ENCODE measurements around the gene HIP1R. TPM values are rescaled to one million over a fixed set of nuclear protein-coding genes. Genes with fewer than 3 reads are reported as not detected.

The HIP1R gene
- total and polyA plus RNA-seq, 9 donors = 1.4 to 20.2 (median 10.4) TPM

DNA sequence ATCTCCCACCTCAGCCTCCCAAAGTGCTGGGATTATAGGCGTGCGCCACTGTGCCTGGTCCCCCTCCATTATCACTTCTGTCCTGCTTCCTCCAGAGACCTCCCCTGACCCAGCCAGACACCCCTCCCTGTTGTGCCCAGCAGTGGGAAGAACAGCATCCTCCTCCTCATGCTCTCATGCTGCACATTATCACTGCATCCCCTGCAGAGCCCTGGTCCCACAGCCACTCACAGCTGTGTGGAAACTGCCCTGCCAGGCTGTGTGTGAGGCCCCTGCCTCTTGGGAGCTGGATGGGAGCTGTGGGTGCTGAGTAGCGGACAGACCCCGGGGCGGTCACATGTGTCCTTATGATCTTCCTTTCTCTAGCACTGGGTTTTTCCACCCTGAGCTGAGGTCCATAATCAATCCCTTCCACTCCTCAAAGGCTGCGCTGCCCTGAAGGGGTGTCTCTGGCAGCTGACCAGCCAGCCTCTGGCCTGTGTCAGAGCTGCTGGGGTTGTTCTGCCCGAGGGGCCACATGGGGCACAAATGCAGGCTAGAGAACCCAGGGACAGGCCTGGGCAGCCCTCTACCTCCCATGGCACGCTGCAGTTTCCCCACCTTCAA is 9.2 kb downstream of the HIP1R start:
- TF ChIP-seq EP300 (IDR thresholded peaks at IDR 0.05) = no peak
- TF ChIP-seq, protein P1, sequence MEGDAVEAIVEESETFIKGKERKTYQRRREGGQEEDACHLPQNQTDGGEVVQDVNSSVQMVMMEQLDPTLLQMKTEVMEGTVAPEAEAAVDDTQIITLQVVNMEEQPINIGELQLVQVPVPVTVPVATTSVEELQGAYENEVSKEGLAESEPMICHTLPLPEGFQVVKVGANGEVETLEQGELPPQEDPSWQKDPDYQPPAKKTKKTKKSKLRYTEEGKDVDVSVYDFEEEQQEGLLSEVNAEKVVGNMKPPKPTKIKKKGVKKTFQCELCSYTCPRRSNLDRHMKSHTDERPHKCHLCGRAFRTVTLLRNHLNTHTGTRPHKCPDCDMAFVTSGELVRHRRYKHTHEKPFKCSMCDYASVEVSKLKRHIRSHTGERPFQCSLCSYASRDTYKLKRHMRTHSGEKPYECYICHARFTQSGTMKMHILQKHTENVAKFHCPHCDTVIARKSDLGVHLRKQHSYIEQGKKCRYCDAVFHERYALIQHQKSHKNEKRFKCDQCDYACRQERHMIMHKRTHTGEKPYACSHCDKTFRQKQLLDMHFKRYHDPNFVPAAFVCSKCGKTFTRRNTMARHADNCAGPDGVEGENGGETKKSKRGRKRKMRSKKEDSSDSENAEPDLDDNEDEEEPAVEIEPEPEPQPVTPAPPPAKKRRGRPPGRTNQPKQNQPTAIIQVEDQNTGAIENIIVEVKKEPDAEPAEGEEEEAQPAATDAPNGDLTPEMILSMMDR (IDR thresholded peaks at IDR 0.05) = no peak
- no peak for TF ChIP-seq POLR2A (IDR thresholded peaks at IDR 0.05)
- Histone ChIP-seq H3K27ac (no peak overlapping the region), H3K9me3 (no peaks in the 10 kb centered on the region), H3K4me1 (ENCODE audit: insufficient read depth) (no peaks in the 10 kb centered on the region), H3K4me3 (no peak overlapping the region), H3K36me3 (no peaks in the 10 kb centered on the region), H3K27me3 (no peaks in the 10 kb centered on the region)
- intact Hi-C loops (cut with DNase I) = no loop called here
- 84 to 87% (median 85%) methylated on average over 8 of the region's 8 CpGs for WGBS, 3 donors
- DNase-seq = no peak

DNA sequence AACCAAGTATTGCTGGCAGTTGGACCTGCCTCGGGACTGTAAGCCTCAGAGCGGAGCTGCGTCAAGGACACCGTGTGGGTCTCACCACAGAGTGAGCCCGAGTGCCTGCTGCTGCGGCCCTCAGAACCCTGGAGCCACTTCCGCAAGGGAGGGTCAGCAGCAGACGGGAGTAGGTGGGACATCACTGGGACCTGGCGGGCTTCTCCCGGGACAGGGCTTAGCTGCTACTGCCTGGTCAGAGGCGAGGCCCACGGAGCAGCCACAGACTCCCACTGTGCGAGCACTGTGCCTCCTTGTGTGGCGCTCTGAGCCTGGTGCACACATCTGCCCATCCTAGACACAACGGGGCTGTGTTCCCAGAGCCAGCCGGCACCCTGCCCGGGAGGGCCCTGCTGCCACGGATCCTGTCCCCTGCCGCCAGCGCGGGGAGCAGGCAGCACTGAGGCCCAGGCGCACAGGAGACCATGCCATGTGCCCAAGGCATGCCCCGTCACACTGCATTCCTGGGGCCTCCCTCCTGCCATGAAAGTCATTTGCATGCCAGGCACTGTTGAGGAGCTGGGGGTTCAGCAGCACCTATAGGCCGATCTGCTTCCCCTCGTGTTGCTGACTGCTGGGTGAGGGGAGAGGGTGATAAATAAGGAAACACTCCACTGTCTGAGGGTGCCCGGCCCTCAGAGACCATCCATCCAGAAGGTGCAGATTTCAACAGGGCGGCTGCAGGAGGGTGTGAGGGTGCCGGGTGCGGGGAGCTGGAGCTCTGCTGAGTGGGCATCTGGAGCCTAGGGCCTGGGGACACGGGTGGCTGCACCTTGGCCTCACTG is 10.0 kb downstream of the HIP1R start:
- no peaks in the 10 kb centered on the region for H3K4me1 ChIP-seq (ENCODE audit: insufficient read depth)
- H3K4me3 ChIP-seq = no peak overlapping the region
- no peak for DNase-seq
- H3K27me3 ChIP-seq = no peaks in the 10 kb centered on the region
- 86 to 90% (median 87%) methylated on average over 26 to 30 of the region's 30 CpGs for WGBS, 3 donors
- no peak overlapping the region for H3K27ac ChIP-seq
- H3K9me3 ChIP-seq = no peaks in the 10 kb centered on the region
- H3K36me3 ChIP-seq = no peaks in the 10 kb centered on the region
- intact Hi-C loops (cut with DNase I) = no loop called here
- TF ChIP-seq POLR2A (IDR thresholded peaks at IDR 0.05) = no peak
- TF ChIP-seq, protein P1 (IDR thresholded peaks at IDR 0.05) = no peak
- TF ChIP-seq EP300 (IDR thresholded peaks at IDR 0.05) = no peak

DNA sequence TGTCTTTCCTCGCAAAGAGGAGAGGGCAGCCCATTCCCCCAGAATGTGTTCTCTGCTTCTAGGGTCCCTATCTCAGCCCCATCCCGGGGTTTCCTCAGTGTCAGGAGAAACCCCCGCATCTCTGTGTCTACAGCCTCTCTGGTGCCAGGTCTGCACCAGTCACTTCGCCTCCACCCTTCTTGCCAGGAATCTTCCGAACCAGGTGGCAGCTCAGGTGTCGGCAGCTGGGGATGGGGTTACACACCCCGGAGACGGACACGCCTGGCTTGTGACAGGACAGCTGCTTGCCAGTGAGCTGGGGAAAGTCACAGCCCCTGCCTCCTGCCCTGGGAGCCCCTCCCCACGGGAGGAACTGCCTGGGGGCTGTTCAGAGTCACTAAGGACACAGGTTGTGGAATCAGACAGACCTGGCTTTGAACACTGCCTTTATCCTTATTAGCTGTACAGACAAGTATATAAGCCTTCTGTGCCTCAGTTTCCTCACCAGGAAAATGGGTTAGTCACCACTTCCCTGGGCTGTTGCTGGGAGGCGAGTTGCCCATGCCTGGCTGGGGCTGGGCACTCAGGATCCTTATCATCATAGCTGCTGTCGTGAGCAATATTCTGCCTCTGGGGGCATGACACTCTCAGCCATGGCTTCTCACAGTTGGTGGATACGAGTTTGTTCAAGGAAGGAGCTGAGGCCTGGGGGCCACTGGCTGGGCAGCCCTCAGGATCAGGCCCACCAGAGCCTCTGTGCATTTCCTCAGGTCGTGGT is 10.8 kb downstream of the HIP1R start:
- Histone ChIP-seq H3K36me3 (no peaks in the 10 kb centered on the region), H3K9me3 (no peaks in the 10 kb centered on the region), H3K4me1 (ENCODE audit: insufficient read depth) (no peaks in the 10 kb centered on the region), H3K27me3 (no peaks in the 10 kb centered on the region), H3K4me3 (no peak overlapping the region), H3K27ac (no peak overlapping the region)
- DNase-seq = no peak
- intact Hi-C loops (cut with DNase I) = no loop called here
- WGBS, 3 donors = 83 to 89% (median 84%) methylated on average over 14 of the region's 14 CpGs
- TF ChIP-seq, protein P1 (IDR thresholded peaks at IDR 0.05) = no peak
- TF ChIP-seq POLR2A (IDR thresholded peaks at IDR 0.05) (no peak), EP300 (IDR thresholded peaks at IDR 0.05) (no peak)

DNA sequence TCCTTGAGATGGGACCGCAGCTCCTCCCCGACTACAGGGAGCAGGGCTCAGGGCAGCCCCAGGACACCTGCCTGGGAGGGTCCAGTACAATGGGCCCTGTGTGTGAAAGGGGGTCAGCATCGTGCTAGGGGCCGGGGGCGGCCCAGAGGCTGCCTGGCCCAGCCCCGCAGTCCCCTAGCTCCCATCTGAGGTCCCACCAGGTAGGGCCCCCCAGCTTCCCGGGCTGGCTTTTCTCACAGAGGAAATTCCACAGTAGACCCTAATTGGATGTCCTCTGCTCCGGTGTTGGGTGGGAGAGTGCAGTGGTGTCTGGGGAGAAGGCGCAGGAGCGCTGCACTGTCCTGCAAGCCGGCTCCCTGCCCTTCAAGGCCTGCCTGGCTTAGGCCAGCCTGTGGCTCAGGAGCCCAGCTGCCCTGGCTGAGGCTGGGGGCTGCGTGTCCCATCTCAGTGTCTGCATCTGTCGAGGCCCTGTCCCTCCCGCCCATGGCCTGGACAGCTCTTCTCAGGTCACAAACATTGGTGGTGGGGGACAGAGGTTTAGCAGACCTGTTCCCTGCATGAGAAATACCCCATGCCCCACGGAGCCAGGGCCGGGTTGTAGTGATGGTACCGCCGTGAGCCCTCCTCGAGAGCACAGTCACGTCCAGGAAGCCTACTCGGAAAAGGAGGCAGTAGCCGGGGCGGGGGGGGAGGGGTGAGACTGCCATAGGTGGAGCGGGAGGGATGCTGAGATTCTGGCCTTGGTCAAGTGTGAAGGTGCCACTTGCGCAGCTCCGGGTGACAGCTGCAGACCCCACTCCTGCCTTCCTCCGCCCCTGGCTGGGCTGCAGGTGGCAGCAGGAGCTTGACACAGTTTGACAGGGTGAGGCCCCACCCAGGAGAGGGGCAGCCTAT is 11.6 kb downstream of the HIP1R start:
- intact Hi-C loops (cut with DNase I) = no loop called here
- no peaks in the 10 kb centered on the region for H3K27me3 ChIP-seq
- TF ChIP-seq, protein P1 (IDR thresholded peaks at IDR 0.05) = no peak
- no peak for TF ChIP-seq POLR2A (IDR thresholded peaks at IDR 0.05)
- no peak for TF ChIP-seq EP300 (IDR thresholded peaks at IDR 0.05)
- H3K4me1 ChIP-seq (ENCODE audit: insufficient read depth) = no peaks in the 10 kb centered on the region
- H3K36me3 ChIP-seq = no peaks in the 10 kb centered on the region
- DNase-seq = no peak
- no peak overlapping the region for H3K27ac ChIP-seq
- no peaks in the 10 kb centered on the region for H3K9me3 ChIP-seq
- H3K4me3 ChIP-seq = no peak overlapping the region
- 85 to 88% (median 86%) methylated on average over 27 of the region's 27 CpGs for WGBS, 3 donors

Data from ovary (tissue), 9 donors.